Adrenal gland (tissue), 12 donors: ENCODE data around the gene SSR2. TPM values are rescaled to one million over a fixed set of nuclear protein-coding genes. Genes with fewer than 3 reads are reported as not detected.
"Not testable (repeated sequence)": the region's sequence is repeated elsewhere in the genome, so short reads cannot be mapped to it uniquely, and the experiment has no call there.

ENCODE experiments used
- DNase-seq, 7 donors: peaks; one replicate each; pipeline ENCODE4 v3.0.0-alpha.2; 2019 to 2020
- H3K27ac ChIP-seq, 5 donors: fragments of 200-600 bp; sonication (generic) in 4 of 5; 1 replicate in 3 of 5; 2 replicates in 2 of 5; pipeline versions ENCODE4 v1.5.1 to v1.8.0; 2016 to 2020; ENCODE audit warnings: mild to moderate bottlenecking in 1 of 5
- H3K27me3 ChIP-seq: fragments of 200-600 bp; 2 replicates; pipeline ENCODE4 v1.8.0; 2021
- H3K36me3 ChIP-seq, 2 donors: fragments of 200-600 bp; replicated peaks in 1 of 2; 1 replicate in 1 of 2; 2 replicates in 1 of 2; pipeline versions ENCODE4 v1.5.1 to v1.8.0; 2018 to 2022
- H3K4me1 ChIP-seq, 2 donors: fragments of 200-600 bp; replicated peaks in 1 of 2; 1 replicate in 1 of 2; 2 replicates in 1 of 2; pipeline versions ENCODE4 v1.5.1 to v1.8.0; 2018 to 2021
- H3K4me3 ChIP-seq, 4 donors: fragments of 200-600 bp; sonication (generic) in 3 of 4; one replicate each; pipeline ENCODE4 v1.5.1; 2016 to 2018
- H3K9me3 ChIP-seq, 3 donors: fragments of 200-600 bp; sonication (generic) in 1 of 3; replicated peaks in 1 of 3; 1 replicate in 2 of 3; 2 replicates in 1 of 3; pipeline versions ENCODE4 v1.5.1 to v1.8.0; 2016 to 2021
- POLR2A ChIP-seq, 2 donors: fragments of 450-650 bp; IDR thresholded peaks; one replicate each; pipeline ENCODE4 v1.6.1; 2017; ENCODE audit warnings: antibody characterized with exemption in 2 of 2, mild to moderate bottlenecking in 2 of 2, moderate library complexity in 1 of 2
- WGBS, 4 donors: extraction: QIAGEN DNeasy Blood & Tissue Kit in 2 of 4; methylation state at CpG; one replicate each; pipeline versions ENCODE4 v1.1.5 to v1.1.7; 2013 to 2017; 5-methylcytosine and 5-hydroxymethylcytosine counted together
- intact Hi-C, 2 donors: fragments of 100-400 bp; cut with DNase I; formaldehyde crosslinking; loops; one replicate each; pipeline versions ENCODE4 v1.14.1 to v1.15.0; 2022 to 2023
- polyA plus RNA-seq, 3 donors: library from polyadenylated mRNA; stranded (reverse); fragments of 200-250 nt in 2 of 3; fragments of 350-450 nt in 1 of 3; fragmentation: Illumina TruSeq in 1 of 3; extraction: RNeasy Lipid Tissue Mini Kit (QIAGEN cat#74804) in 1 of 3; gene quantifications; one replicate each; pipeline ENCODE4 v1.2.3, GENCODE V29; 2013 to 2014
- total RNA-seq, 9 donors: library from RNA; depleted of rRNA in 4 of 9; stranded (reverse); fragments of >200 nt in 4 of 9; fragments of 120-200 nt in 1 of 9; fragmentation: NEBNext Ultra II Directional in 1 of 9; extraction: Animal tissue kit (Norgen Biotek cat#: 25700) in 1 of 9; gene quantifications; one replicate each; pipeline versions ENCODE4 v1.1.0 to v1.2.4, GENCODE V29; 2013 to 2023
- TF ChIP-seq, protein P1 (sequence below), 6 experiments: fragments of 450-650 bp in 4 of 6; fragments of 200-600 bp in 2 of 6; sonication (generic) in 1 of 6; IDR thresholded peaks; 1 replicate in 5 of 6; 2 replicates in 1 of 6; pipeline versions ENCODE4 v1.5.1 to v1.8.0; 2016 to 2021; ENCODE audit warnings: antibody characterized with exemption in 6 of 6, mild to moderate bottlenecking in 2 of 6, moderate library complexity in 1 of 6
- donor health status: healthy with polysubstance abuse.
- donor health status: Bipolar disorder and iron deficiency.
- donor health status: DM: yes; HTN: yes; CAD: no.
- donor health status: DM: no; HTN: no; CAD: no.
- donor health status: DM: no; HTN: no; CAD: no.
- donor health status: DM: yes; HTN: yes; CAD: no.

The SSR2 gene
- total and polyA plus RNA-seq, 12 donors: 164 to 724 (median 354) TPM

- 67 to 89% (median 85%) methylated on average over 4 of the region's 4 CpGs for WGBS, 4 donors
Measured at GRCh38 chr1:156045076-156045475, 24.3 kb upstream of the SSR2 start.

GRCh38 chr1:156042828-156043227 lies 22.1 kb upstream of the SSR2 start:
- no peaks in the 10 kb centered on the region for H3K27me3 ChIP-seq
- TF ChIP-seq POLR2A (IDR thresholded peaks at IDR 0.05): no peak
- TF ChIP-seq, protein P1, sequence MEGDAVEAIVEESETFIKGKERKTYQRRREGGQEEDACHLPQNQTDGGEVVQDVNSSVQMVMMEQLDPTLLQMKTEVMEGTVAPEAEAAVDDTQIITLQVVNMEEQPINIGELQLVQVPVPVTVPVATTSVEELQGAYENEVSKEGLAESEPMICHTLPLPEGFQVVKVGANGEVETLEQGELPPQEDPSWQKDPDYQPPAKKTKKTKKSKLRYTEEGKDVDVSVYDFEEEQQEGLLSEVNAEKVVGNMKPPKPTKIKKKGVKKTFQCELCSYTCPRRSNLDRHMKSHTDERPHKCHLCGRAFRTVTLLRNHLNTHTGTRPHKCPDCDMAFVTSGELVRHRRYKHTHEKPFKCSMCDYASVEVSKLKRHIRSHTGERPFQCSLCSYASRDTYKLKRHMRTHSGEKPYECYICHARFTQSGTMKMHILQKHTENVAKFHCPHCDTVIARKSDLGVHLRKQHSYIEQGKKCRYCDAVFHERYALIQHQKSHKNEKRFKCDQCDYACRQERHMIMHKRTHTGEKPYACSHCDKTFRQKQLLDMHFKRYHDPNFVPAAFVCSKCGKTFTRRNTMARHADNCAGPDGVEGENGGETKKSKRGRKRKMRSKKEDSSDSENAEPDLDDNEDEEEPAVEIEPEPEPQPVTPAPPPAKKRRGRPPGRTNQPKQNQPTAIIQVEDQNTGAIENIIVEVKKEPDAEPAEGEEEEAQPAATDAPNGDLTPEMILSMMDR (IDR thresholded peaks at IDR 0.05): no peak
- intact Hi-C loops: no loop called here
- DNase-seq: no peak
- peaks cover 0 to 30% of the 10 kb centered on the region in 2 donors for H3K36me3 ChIP-seq
- H3K4me3 ChIP-seq: no peak overlapping the region
- no peak overlapping the region for H3K27ac ChIP-seq
- H3K4me1 ChIP-seq: no peaks in the 10 kb centered on the region
- 78 to 85% (median 82%) methylated on average over 3 of the region's 3 CpGs for WGBS, 4 donors
- H3K9me3 ChIP-seq: no peaks in the 10 kb centered on the region

More at GRCh38 chr1:156045076-156045475, 24.3 kb upstream of the SSR2 start:
- no peaks in the 10 kb centered on the region for H3K9me3 ChIP-seq
- no peak overlapping the region for H3K4me3 ChIP-seq
- H3K36me3 ChIP-seq: peaks cover 0 to 23% of the 10 kb centered on the region in 2 donors
- H3K4me1 ChIP-seq: no peaks in the 10 kb centered on the region
- no peak for DNase-seq
- no peak overlapping the region for H3K27ac ChIP-seq
- H3K27me3 ChIP-seq: no peaks in the 10 kb centered on the region
- TF ChIP-seq, protein P1 (IDR thresholded peaks at IDR 0.05): no peak
- TF ChIP-seq POLR2A (IDR thresholded peaks at IDR 0.05): no peak
- intact Hi-C loops: no loop called here

GRCh38 chr1:156034991-156035390 lies 14.2 kb upstream of the SSR2 start:
- WGBS, 4 donors: 90 to 94% (median 91%) methylated on average over 4 of the region's 4 CpGs
- not testable (repeated sequence) for H3K27ac ChIP-seq

GRCh38 chr1:156033011-156033410 lies 12.3 kb upstream of the SSR2 start:
- Histone ChIP-seq H3K27me3 (no peaks in the 10 kb centered on the region), H3K4me3 (no peak overlapping the region), H3K27ac (no peak overlapping the region), H3K36me3 (peaks cover 0 to 14% of the 10 kb centered on the region in 2 donors), H3K4me1 (no peaks in the 10 kb centered on the region), H3K9me3 (no peaks in the 10 kb centered on the region)
- no peak for TF ChIP-seq POLR2A (IDR thresholded peaks at IDR 0.05)
- TF ChIP-seq, protein P1 (IDR thresholded peaks at IDR 0.05): no peak
- 54 to 63% (median 56%) methylated on average over 6 of the region's 6 CpGs for WGBS, 4 donors
- intact Hi-C loops: no loop called here
- no peak for DNase-seq

More at GRCh38 chr1:156034991-156035390, 14.2 kb upstream of the SSR2 start:
- H3K36me3 ChIP-seq: peaks cover 0 to 22% of the 10 kb centered on the region in 2 donors
- intact Hi-C loops, H3K27me3 ChIP-seq, H3K4me1 ChIP-seq, DNase-seq, H3K9me3 ChIP-seq, H3K4me3 ChIP-seq: not testable (repeated sequence)

GRCh38 chr1:156026588-156026987 lies 5.8 kb upstream of the SSR2 start:
- no peak overlapping the region for H3K27ac ChIP-seq
- H3K4me1 ChIP-seq: no peaks in the 10 kb centered on the region
- H3K4me3 ChIP-seq: no peak overlapping the region
- intact Hi-C loops: no loop called here
- 83 to 90% (median 87%) methylated on average over 4 of the region's 4 CpGs for WGBS, 4 donors
- no peaks in the 10 kb centered on the region for H3K27me3 ChIP-seq
- TF ChIP-seq, protein P1 (IDR thresholded peaks at IDR 0.05): no peak
- no peak for TF ChIP-seq POLR2A (IDR thresholded peaks at IDR 0.05)
- H3K9me3 ChIP-seq: no peaks in the 10 kb centered on the region
- DNase-seq: no peak
- H3K36me3 ChIP-seq: no peaks in the 10 kb centered on the region
